Neural progenitor cell (in vitro differentiated cells): Measurements from ENCODE around the gene CCNY.

Source experiments
- CTCF ChIP-seq: fragments of 200-600 bp; sonication (generic); IDR thresholded peaks from 2 replicates; pipeline ENCODE4 v1.5.1; 2017; ENCODE audit warnings: antibody characterized with exemption, mild to moderate bottlenecking
- EZH2 ChIP-seq: fragments of 200-600 bp; sonication (generic); IDR thresholded peaks from 2 replicates; pipeline ENCODE4 v1.6.1; 2017; ENCODE audit warnings: antibody characterized with exemption, mild to moderate bottlenecking, moderate library complexity

- TF ChIP-seq CTCF (no peak), EZH2 (no peak)
Observed at GRCh38 chr10:35390843-35391152, 54.5 kb downstream of the CCNY start.
